H1 (cell line): ENCODE measurements around the gene ARHGEF6. TPM values are rescaled to one million over a fixed set of nuclear protein-coding genes. Genes with fewer than 3 reads are reported as not detected.

ENCODE experiments used
- CTCF ChIA-PET: fragments of 300-600 bp; sonication (Branson Sonifier 250); formaldehyde crosslinking; loops from one replicate; lab custom pipeline; 2021; ENCODE audit not compliant: partially characterized antibody; lab: Charles Lee
- POLR2A ChIA-PET: fragments of 300-600 bp; sonication (Branson Sonifier 250); formaldehyde crosslinking; loops from one replicate; lab custom pipeline; 2021; ENCODE audit warnings: inconsistent platforms; ENCODE audit not compliant: partially characterized antibody; lab: Charles Lee
- DNase-seq, 2 experiments: peaks; one replicate each; pipeline versions ENCODE4 v3.0.0 to v3.0.0-alpha.2; 2010 to 2022; ENCODE audit warnings: low spot score in 2 of 2, low read depth in 1 of 2, mixed read lengths in 1 of 2
- FAIRE-seq: peaks from 2 replicates; lab custom pipeline; 2011; peaks lifted over from hg19 to GRCh38; lab: Jason Lieb, UNC
- H2AFZ ChIP-seq: 2 replicates; pipeline ENCODE4 v1.8.1; 2012; ENCODE audit warnings: low read length, inconsistent platforms
- H2AK5ac ChIP-seq: 2 replicates; pipeline ENCODE4 v1.6.1; 2013; ENCODE audit warnings: low read depth, low read length
- H2BK120ac ChIP-seq: replicated peaks from 2 replicates; pipeline ENCODE3; 2013; ENCODE audit warnings: low read depth, low read length, inconsistent platforms
- H2BK12ac ChIP-seq: 2 replicates; pipeline ENCODE4 v1.6.1; 2013; ENCODE audit warnings: low read depth, low read length
- H2BK15ac ChIP-seq: 2 replicates; pipeline ENCODE4 v1.6.1; 2013; ENCODE audit warnings: low read length
- H2BK20ac ChIP-seq: 2 replicates; pipeline ENCODE4 v1.6.1; 2013; ENCODE audit warnings: low read length
- H2BK5ac ChIP-seq: 2 replicates; pipeline ENCODE4 v1.6.1; 2013; ENCODE audit warnings: low read depth, low read length
- H3K14ac ChIP-seq: 2 replicates; pipeline ENCODE4 v1.6.1; 2013; ENCODE audit warnings: inconsistent platforms; ENCODE audit not compliant: insufficient read length
- H3K18ac ChIP-seq: 2 replicates; pipeline ENCODE4 v1.6.1; 2013; ENCODE audit warnings: low read length; ENCODE audit errors: extremely low read depth
- H3K23ac ChIP-seq: 2 replicates; pipeline ENCODE4 v1.6.1; 2013; ENCODE audit warnings: inconsistent platforms; ENCODE audit not compliant: insufficient read length
- H3K23me2 ChIP-seq: 2 replicates; pipeline ENCODE4 v1.6.1; 2013; ENCODE audit warnings: low read depth, low read length
- H3K27ac ChIP-seq: 2 replicates; pipeline ENCODE4 v1.6.1; 2011; ENCODE audit warnings: low read depth, low read length, inconsistent platforms
- H3K27me3 ChIP-seq, 4 experiments: replicated peaks in 1 of 4; 1 replicate in 1 of 4; 2 replicates in 3 of 4; pipeline versions ENCODE4 v1.6.1 to v1.8.1; 2011 to 2013; ENCODE audit warnings: low read length in 3 of 4, mild to moderate bottlenecking in 3 of 4, inconsistent platforms in 2 of 4, mixed read lengths in 2 of 4, moderate library complexity in 1 of 4; ENCODE audit not compliant: control insufficient read depth in 3 of 4, insufficient read depth in 3 of 4; ENCODE audit errors: extremely low read depth in 1 of 4
- H3K36me3 ChIP-seq, 4 experiments: 2 replicates each; pipeline versions ENCODE4 v1.6.1 to v1.8.1; 2011 to 2013; ENCODE audit warnings: mild to moderate bottlenecking in 4 of 4, low read length in 3 of 4, moderate library complexity in 2 of 4, control low read depth in 1 of 4, inconsistent platforms in 1 of 4; ENCODE audit not compliant: insufficient read depth in 4 of 4, control insufficient read depth in 2 of 4
- H3K4ac ChIP-seq: replicated peaks from 2 replicates; pipeline ENCODE3; 2013; ENCODE audit warnings: low read length, low read depth, mixed read lengths, inconsistent platforms; ENCODE audit not compliant: insufficient read length
- H3K4me1 ChIP-seq, 4 experiments: replicated peaks in 1 of 4; 1 replicate in 1 of 4; 2 replicates in 3 of 4; pipeline versions ENCODE4 v1.6.1 to v1.8.1; 2011 to 2013; ENCODE audit warnings: low read length in 3 of 4, inconsistent platforms in 2 of 4, mixed read lengths in 1 of 4; ENCODE audit not compliant: insufficient read depth in 4 of 4, control insufficient read depth in 3 of 4
- H3K4me2 ChIP-seq, 2 experiments: 2 replicates each; pipeline versions ENCODE4 v1.6.1 to v1.8.1; 2011 to 2013; ENCODE audit warnings: low read depth in 2 of 2, low read length in 2 of 2, control low read depth in 1 of 2, inconsistent platforms in 1 of 2, mild to moderate bottlenecking in 1 of 2; ENCODE audit not compliant: insufficient read depth in 1 of 2
- H3K4me3 ChIP-seq, 4 experiments: fragments of 200-600, 300-600 bp in 1 of 4; sonication (generic), shearing (Covaris generic), sonication (Bioruptor Twin) in 1 of 4; 2 replicates each; pipeline versions ENCODE4 v1.5.1 to v1.8.1; 2011 to 2016; ENCODE audit warnings: low read length in 4 of 4, low read depth in 3 of 4, control low read depth in 2 of 4, inconsistent platforms in 2 of 4, mild to moderate bottlenecking in 2 of 4, mixed read lengths in 1 of 4, moderate library complexity in 1 of 4; ENCODE audit not compliant: insufficient read depth in 2 of 4; ENCODE audit errors: extremely low read depth in 1 of 4
- H3K56ac ChIP-seq: replicated peaks from 2 replicates; pipeline ENCODE3; 2013; ENCODE audit warnings: low read depth, mild to moderate bottlenecking, mixed read lengths, low read length, inconsistent platforms; ENCODE audit not compliant: insufficient read length
- H3K79me1 ChIP-seq: 2 replicates; pipeline ENCODE4 v1.6.1; 2013; ENCODE audit warnings: low read depth, low read length, control low read depth
- H3K79me2 ChIP-seq, 2 experiments: 2 replicates each; pipeline versions ENCODE4 v1.6.1 to v1.8.1; 2012 to 2013; ENCODE audit warnings: low read length in 2 of 2, mild to moderate bottlenecking in 2 of 2, inconsistent platforms in 1 of 2; ENCODE audit not compliant: insufficient read depth in 2 of 2, control insufficient read depth in 1 of 2
- H3K9ac ChIP-seq, 4 experiments: replicated peaks in 1 of 4; 1 replicate in 1 of 4; 2 replicates in 3 of 4; pipeline versions ENCODE4 v1.6.1 to v1.8.1; 2011 to 2013; ENCODE audit warnings: low read depth in 3 of 4, low read length in 3 of 4, control low read depth in 2 of 4, mild to moderate bottlenecking in 2 of 4, moderate library complexity in 2 of 4, inconsistent platforms in 1 of 4; ENCODE audit errors: extremely low read depth in 1 of 4
- H3K9me3 ChIP-seq, 2 experiments: 2 replicates each; pipeline versions ENCODE4 v1.6.1 to v1.8.1; 2012 to 2013; ENCODE audit warnings: mild to moderate bottlenecking in 2 of 2, moderate library complexity in 2 of 2, control low read depth in 1 of 2, inconsistent platforms in 1 of 2, low read depth in 1 of 2, low read length in 1 of 2, mixed read lengths in 1 of 2; ENCODE audit not compliant: insufficient read depth in 2 of 2
- H4K20me1 ChIP-seq, 2 experiments: replicated peaks in 1 of 2; 2 replicates each; pipeline versions ENCODE3 to v1.8.1; 2011 to 2013; ENCODE audit warnings: inconsistent platforms in 2 of 2, low read length in 2 of 2, mild to moderate bottlenecking in 1 of 2; ENCODE audit not compliant: insufficient read depth in 2 of 2, control insufficient read depth in 1 of 2
- H4K5ac ChIP-seq: 2 replicates; pipeline ENCODE4 v1.6.1; 2013; ENCODE audit warnings: low read length, low read depth, mixed read lengths, inconsistent platforms; ENCODE audit not compliant: insufficient read length
- H4K8ac ChIP-seq: 2 replicates; pipeline ENCODE4 v1.8.0; 2013; ENCODE audit warnings: mild to moderate bottlenecking, moderate library complexity, low read length, inconsistent platforms; ENCODE audit not compliant: insufficient read depth; ENCODE audit errors: extremely low read depth
- H4K91ac ChIP-seq: replicated peaks from 2 replicates; pipeline ENCODE3; 2013; ENCODE audit warnings: low read length, mixed read lengths, inconsistent platforms; ENCODE audit not compliant: insufficient read length
- BACH1 ChIP-seq: IDR thresholded peaks from 2 replicates; pipeline ENCODE4 v1.6.1; 2012; ENCODE audit warnings: low read length, improper control_type of control experiment
- EP300 ChIP-seq, 2 experiments: IDR thresholded peaks; 1 replicate in 1 of 2; 2 replicates in 1 of 2; pipeline ENCODE4 v1.6.1; 2011 to 2012; ENCODE audit warnings: low read depth in 2 of 2, low read length in 2 of 2, mild to moderate bottlenecking in 2 of 2, borderline replicate concordance in 1 of 2, inconsistent platforms in 1 of 2, moderate library complexity in 1 of 2
- EZH2 ChIP-seq: fragments of 200-600 bp; sonication (generic); IDR thresholded peaks from 2 replicates; pipeline ENCODE4 v1.7.1; 2012; ENCODE audit warnings: low read depth, mild to moderate bottlenecking, moderate library complexity, low read length, inconsistent platforms; ENCODE audit not compliant: severe bottlenecking
- KDM1A ChIP-seq: fragments of 200-600, 300-600 bp; sonication (generic); IDR thresholded peaks from 2 replicates; pipeline ENCODE4 v1.7.1; 2016; ENCODE audit warnings: mild to moderate bottlenecking, low read length, borderline replicate concordance
- NRF1 ChIP-seq: IDR thresholded peaks from 2 replicates; pipeline ENCODE4 v1.6.1; 2011; ENCODE audit warnings: mild to moderate bottlenecking, low read depth, low read length, improper control_type of control experiment
- SP4 ChIP-seq: IDR thresholded peaks from 2 replicates; pipeline ENCODE4 v1.6.1; 2012; ENCODE audit warnings: low read length, inconsistent platforms
- TAF1 ChIP-seq: IDR thresholded peaks from 2 replicates; pipeline ENCODE4 v1.6.1; 2011; ENCODE audit warnings: mild to moderate bottlenecking, low read depth, low read length
- TCF12 ChIP-seq: IDR thresholded peaks from 2 replicates; pipeline ENCODE4 v1.6.1; 2011; ENCODE audit warnings: low read depth, mild to moderate bottlenecking, low read length
- WGBS, 2 experiments: shearing (Covaris generic) in 1 of 2; methylation state at CpG; one replicate each; pipeline versions ENCODE4 v1.1.6 to v1.1.7; 2013 to 2015; ENCODE audit warnings: low lambda C conversion rate in 2 of 2, mixed read lengths in 2 of 2, inconsistent platforms in 1 of 2, low coverage in 1 of 2, missing lambda C conversion rate in 1 of 2; ENCODE audit not compliant: insufficient replicate concordance in 2 of 2, insufficient coverage in 1 of 2, insufficient read length in 1 of 2; ENCODE audit errors: extremely low coverage in 1 of 2, missing lambda C conversion rate in 1 of 2; 5-methylcytosine and 5-hydroxymethylcytosine counted together
- polyA plus RNA-seq, 7 experiments: library from polyadenylated mRNA; depleted of rRNA in 3 of 7; stranded (reverse) in 5 of 7; unstranded in 2 of 7; fragments of >200 nt in 5 of 7; fragments of 200-250 nt in 2 of 7; gene quantifications; 1 replicate in 5 of 7; 2 replicates in 1 of 7; 4 replicates in 1 of 7; pipeline versions ENCODE4 v1.2.1 to v1.2.3, GENCODE V29; 2011 to 2013; ENCODE audit warnings: missing spikeins in 2 of 7, mixed read lengths in 2 of 7
- total RNA-seq: library from RNA; stranded (reverse); fragmentation: NEBNext Ultra II Directional; extraction: Animal tissue kit (Norgen Biotek cat#: 25700); gene quantifications from 2 replicates; pipeline ENCODE4 v1.2.1, GENCODE V29; 2021
- TF ChIP-seq, protein P1 (sequence below): IDR thresholded peaks from 2 replicates; pipeline ENCODE4 v1.6.1; 2012; ENCODE audit warnings: inconsistent platforms
- TF ChIP-seq, protein P2 (sequence below): IDR thresholded peaks from 2 replicates; pipeline ENCODE4 v1.6.1; 2012; ENCODE audit warnings: inconsistent platforms

The ARHGEF6 gene
- total and polyA plus RNA-seq, 2 of the 8 experiments (the other 6 are each of a cell fraction or from before 2014, with no cell fraction given) = 3.6 to 3.7 TPM

DNA sequence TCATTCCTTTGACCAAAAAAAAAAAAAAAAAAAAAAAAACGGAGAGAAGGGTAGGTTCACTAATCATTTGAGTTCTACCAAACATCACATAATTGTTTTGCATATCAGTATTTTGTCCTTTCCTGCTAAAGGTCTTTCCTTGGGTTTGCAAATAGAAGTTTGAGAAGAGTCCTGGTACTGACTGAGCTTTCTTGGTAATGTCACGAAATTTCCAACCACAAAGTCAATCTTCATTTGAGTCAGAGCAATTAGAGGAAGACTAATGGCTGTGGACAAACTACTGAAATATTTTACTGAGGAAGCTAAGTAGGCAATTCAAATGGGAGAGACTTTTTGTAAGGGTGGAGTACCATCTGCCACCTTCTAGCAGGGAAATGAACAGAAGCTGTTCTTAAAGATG lies 154.5 kb downstream of the ARHGEF6 start:
- Histone ChIP-seq H3K56ac (no peak overlapping the region), H3K36me3 (no peaks in the 10 kb centered on the region), H2BK12ac (no peak overlapping the region), H3K9me3 (no peaks in the 10 kb centered on the region), H3K4me2 (no peak overlapping the region), H2AFZ (no peak overlapping the region), H3K23me2 (no peaks in the 10 kb centered on the region), H3K27ac (no peak overlapping the region), H3K23ac (no peak overlapping the region), H4K20me1 (no peaks in the 10 kb centered on the region), H4K8ac (no peak overlapping the region), H3K79me1 (no peaks in the 10 kb centered on the region), H2BK5ac (no peak overlapping the region), H3K14ac (no peak overlapping the region), H3K4ac (no peak overlapping the region), H3K4me1 (no peaks in the 10 kb centered on the region), H3K4me3 (no peak overlapping the region), H3K79me2 (no peaks in the 10 kb centered on the region), H3K18ac (no peak overlapping the region), H2BK120ac (no peak overlapping the region), H2BK15ac (no peak overlapping the region), H4K91ac (no peak overlapping the region), H2BK20ac (no peak overlapping the region), H2AK5ac (no peak overlapping the region), H4K5ac (no peak overlapping the region), H3K9ac (no peak overlapping the region), H3K27me3 (no peaks in the 10 kb centered on the region)
- no peak for FAIRE-seq
- TF ChIP-seq, protein P1, sequence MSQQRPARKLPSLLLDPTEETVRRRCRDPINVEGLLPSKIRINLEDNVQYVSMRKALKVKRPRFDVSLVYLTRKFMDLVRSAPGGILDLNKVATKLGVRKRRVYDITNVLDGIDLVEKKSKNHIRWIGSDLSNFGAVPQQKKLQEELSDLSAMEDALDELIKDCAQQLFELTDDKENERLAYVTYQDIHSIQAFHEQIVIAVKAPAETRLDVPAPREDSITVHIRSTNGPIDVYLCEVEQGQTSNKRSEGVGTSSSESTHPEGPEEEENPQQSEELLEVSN = no peak
- TF ChIP-seq BACH1 = no peak
- TF ChIP-seq TCF12 = no peak
- no peak for TF ChIP-seq SP4
- TF ChIP-seq EP300 (IDR thresholded peaks at IDR 0.05; ENCODE audit: borderline replicate concordance in 1 of 2, low read depth in 2 of 2, low read length in 2 of 2) = no peak
- no peak for TF ChIP-seq EZH2
- TF ChIP-seq TAF1 = no peak
- TF ChIP-seq, protein P2, sequence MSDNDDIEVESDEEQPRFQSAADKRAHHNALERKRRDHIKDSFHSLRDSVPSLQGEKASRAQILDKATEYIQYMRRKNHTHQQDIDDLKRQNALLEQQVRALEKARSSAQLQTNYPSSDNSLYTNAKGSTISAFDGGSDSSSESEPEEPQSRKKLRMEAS = no peak
- TF ChIP-seq KDM1A = no peak
- no peak for TF ChIP-seq NRF1
- POLR2A ChIA-PET = no interaction called here
- 76% methylated on average over 2 of the region's 2 CpGs; no CpG with 5 or more reads in 1 of the 2 experiments for WGBS, 2 experiments
- DNase-seq = no peak
- CTCF ChIA-PET = interaction anchor here (1.9 kb wide), 1 partner anchor 69 kb away, joined by 4 read pairs; no protein-coding TSS in a partner anchor
